GM21737 (cell line): ENCODE measurements around the gene LIPG.
"Not testable (repeated sequence)": the region's sequence is repeated elsewhere in the genome, so short reads cannot be mapped to it uniquely, and the experiment has no call there.

Experiments used
- ATAC-seq: cut with Tn5 transposase; IDR thresholded peaks from one replicate; pipeline ENCODE4 v1.9.1; 2021; ENCODE audit warnings: mild to moderate bottlenecking, moderate library complexity; ENCODE audit not compliant: unreplicated experiment

Gene LIPG

GRCh38 chr18:49561289-49562193 lies at the start of gene LIPG:
TSS of gene LIPG (plus strand) at chr18:49562057. CDS start at chr18:49562309, 252 bp downstream.
- peak; percentile 66 for ATAC-seq

GRCh38 chr18:49512876-49513275 lies 49.0 kb upstream of the LIPG start:
- not testable (repeated sequence) for ATAC-seq

GRCh38 chr18:49514577-49514976 lies 47.3 kb upstream of the LIPG start:
- ATAC-seq = no peak

- ATAC-seq = not testable (repeated sequence)
These were observed 46.9 kb upstream of the LIPG start for GRCh38 chr18:49515003-49515402.

DNA sequence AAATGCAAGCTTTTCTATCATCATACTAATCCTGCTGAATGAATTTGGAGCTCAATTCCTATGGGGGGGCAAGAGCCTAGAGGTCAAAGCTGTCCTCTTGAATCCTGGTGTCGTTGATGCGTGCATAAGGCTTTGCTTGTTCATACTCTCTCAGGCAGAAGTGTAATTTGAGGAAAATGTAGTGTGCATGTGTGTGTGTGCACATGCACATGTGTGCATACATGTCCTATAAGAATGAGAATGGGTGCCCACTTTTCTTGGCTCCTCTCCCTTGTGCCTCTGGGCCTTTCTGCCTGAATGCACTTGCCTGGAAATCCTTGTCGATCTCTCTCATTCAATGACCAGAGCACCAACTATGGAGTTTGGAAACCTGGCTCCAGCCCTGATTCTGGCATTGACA lies 46.3 kb upstream of the LIPG start:
- ATAC-seq = no peak

- ATAC-seq = no peak
These were observed 44.4 kb upstream of the LIPG start for GRCh38 chr18:49517483-49517882.

DNA sequence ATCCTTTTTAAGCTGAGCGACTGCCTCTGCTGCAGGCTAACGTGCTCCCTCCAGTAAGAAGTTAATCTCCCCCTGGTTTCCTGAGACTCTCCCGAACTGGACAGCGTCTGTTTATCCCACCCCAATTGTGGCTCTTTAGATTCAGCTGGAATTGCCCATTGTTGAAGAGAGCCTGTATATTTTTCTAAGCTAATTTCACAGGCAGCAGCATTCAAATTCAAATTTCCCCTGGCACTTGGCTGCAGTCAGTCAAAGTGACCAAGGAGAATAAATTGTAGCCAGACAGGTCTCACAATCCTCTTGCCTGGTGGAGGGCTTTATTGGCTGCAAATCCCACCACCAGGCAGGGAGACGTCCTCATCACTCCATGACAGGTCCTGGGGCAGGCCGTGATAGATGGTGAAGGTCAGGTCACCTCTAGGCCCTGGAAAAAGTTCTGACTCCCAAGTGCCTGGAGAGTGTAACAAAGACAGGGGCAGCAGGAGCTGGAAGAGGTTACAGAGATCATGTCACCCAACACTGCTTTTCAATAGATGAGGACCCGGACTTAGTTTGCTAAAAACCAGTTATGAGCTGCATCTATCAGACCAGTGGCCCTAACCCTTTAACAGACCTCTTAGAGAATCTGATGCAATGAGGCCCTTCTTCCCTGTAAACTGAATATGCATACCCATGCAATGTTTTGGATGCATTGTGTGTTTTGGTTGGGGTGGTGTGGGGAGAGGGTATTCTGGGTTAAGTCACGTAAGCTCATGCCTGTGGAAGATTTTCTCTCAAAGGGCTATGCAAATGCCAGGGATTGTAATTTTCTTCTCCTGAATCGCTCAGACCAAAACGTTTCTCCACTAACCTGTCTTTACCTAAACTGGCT lies 42.5 kb upstream of the LIPG start:
- ATAC-seq = no peak

DNA sequence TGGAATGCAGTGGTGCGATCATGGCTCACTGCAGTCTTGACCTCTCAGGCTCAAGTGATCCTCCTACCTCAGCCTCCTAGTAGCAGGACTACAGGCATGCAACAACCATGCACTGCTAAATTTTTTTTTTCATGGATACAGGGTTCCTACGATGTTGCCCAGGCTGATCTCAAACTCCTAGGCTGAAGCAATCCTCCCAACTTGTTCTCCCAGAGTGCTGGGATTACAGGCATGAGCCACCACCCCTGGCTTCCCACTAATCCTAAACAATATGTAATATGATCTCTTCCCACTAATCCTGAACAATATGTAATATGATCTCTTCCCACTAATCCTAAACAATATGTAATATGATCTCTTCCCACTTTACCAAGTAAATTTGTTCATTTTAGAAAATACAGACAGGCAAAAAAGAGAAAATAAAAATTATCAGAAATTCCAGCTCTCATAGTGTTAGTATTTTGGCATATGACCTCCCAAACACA lies 41.2 kb upstream of the LIPG start:
- no peak for ATAC-seq

DNA sequence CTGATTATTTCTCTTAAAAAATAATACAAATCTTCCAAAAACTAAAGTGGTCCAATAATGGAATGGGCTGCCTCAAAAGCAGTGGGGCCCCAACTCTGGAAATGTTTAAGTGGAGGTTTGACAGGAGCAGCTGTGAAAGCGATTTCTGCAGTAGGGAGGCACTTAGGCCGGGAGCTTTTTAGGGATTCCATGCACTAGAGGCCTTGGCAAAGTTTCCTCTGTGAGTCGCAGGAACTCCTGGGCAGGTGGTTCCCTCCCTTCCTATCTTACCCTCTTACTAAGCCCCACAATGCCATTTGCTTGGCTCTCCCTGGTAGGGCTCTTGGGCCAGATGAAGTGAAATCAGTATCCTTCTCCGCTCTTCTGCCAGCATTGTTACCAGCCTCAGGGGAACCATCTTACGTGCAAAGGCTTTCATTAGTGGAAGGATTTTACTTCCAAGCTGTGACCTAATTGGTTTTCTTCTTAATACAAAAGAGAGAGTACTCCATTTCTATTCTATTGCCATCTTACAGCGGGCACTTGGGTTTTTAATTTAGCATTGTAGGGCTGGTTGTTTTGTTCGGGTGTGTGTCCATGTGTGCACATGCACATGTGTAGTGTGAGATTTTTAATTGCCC lies 40.5 kb upstream of the LIPG start:
- ATAC-seq = no peak

DNA sequence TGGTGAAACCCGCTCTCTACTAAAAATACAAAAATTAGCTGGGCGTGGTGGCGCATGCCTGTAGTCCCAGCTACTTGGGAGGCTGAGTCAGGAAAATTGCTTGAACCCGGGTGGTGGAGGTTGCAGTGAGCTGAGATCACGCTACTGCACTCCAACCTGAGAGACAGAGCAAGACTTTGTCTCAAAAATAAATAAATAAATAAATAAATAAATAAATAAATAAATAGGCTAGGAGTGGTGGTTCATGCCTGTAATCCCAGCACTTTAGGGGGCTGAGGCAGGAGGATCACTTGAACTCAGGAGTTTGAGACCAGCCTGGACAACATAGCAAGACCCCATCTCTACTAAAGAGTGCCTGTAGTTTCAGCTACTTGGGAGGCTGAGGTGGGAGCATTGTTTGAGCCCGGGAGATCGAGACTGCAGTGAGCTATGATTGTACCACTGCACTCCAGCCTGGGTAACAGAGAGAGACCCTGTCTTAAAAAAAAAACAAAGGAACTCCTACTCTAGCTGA lies 38.2 kb upstream of the LIPG start:
- not testable (repeated sequence) for ATAC-seq

DNA sequence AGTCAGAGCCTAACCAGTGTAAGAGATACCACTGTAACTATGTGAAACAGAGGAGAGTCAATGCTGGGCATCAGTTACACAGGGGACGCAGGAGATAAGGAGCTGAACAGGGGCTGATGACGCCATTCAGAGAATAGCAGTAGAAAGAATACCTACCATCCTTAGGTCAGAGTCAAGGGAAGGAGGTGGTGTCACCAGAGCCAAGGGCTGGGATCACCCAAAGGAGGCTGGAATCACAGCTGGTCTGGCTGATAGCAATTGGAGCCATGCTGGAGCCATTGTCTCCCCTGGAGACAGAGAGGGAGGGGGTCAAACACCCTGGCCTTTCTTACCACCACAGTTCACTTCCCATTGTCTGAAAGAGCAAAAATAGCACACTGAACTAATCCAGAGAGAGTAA lies 37.5 kb upstream of the LIPG start:
- no peak for ATAC-seq

DNA sequence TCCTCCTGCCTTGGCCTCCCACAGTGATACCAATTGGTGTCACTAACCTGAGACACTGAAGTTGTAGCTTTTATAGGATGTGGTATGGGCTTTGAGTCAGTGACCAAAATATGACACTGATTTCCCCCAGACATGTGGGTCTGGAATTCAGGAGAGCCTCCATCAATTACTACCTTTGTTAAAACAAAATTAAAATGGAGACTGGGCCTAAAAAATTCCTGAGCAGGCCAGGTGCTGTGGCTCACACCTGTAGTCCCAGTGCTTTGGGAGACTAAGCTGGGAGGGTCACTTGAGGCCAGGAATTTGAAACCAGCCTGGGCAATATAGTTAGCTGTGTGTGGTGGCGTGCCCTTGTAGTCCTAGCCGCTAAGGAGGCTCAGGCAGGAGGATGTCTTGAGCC lies 36.9 kb upstream of the LIPG start:
- no peak for ATAC-seq

GRCh38 chr18:49525981-49526380 lies 35.9 kb upstream of the LIPG start:
- ATAC-seq = no peak

GRCh38 chr18:49527631-49528327 lies 34.1 kb upstream of the LIPG start:
- ATAC-seq = no peak

GRCh38 chr18:49529596-49529995 lies 32.3 kb upstream of the LIPG start:
- ATAC-seq = no peak

- ATAC-seq = no peak
These were observed 30.1 kb upstream of the LIPG start for GRCh38 chr18:49531678-49532153.

DNA sequence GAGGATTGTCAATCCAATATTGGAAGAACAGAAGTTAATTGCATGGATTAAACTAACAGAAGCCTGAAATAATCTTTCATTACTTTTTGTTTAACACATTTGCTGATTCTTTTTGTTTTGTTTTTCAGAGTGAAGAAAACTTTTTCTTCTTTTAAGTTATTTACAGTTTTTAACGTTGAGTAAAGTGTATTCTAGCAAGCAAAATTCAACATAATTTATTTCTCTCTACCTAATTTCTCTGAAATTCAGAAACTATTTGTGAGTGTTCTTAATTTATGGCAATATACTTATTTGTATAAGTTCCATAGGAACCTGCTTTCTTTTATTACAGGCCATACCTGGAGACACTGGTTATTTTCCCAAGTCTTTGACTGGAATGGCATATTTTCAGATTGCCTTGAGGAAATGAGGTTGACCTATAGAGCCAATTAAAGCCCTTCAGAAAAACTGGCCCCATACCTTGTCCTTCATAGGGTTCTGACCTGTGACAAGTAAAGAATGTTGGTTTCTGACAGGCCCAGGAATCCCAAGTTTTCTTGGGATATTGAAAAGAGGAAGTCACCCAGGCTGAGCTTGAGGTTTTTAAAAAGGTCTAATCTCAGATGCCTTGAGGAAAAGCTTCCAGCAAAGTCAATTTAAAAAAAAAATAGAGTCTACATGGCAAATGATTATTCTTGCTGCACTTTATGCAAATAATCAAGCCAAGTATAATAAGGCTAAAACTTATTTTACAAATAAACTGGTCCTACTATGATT lies 26.8 kb upstream of the LIPG start:
- no peak for ATAC-seq

DNA sequence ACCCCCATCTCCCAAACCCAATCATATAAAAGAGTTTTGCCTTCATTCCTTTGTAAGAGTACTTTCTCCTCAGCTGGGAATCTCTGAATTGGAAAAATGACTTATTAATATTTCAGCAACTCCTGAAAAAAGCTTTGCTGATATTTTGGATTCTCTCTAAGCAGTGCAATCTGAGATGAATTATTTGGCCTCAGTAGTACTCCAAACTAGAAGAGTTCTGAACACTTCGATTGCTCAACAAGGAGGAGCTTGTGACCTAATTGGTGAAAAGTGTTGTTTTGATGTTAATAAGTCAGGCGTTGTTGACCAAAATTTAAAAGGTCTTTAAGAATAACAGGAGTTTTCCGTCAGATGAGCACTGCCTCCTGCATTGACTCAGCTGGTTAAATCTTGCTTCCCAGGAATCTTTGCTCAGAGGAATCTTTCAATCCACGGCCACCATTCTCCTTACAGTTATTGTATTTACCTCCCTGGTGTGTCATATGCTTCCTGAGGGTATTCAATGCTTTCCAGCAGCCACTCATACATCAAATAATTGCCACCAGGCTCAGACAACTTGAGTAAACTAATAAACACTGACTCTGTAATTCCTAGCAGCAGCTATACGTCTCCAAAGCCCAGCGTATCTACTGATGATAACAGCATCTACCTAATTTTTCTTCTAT lies 24.5 kb upstream of the LIPG start:
- no peak for ATAC-seq

GRCh38 chr18:49544362-49544761 lies 17.5 kb upstream of the LIPG start:
- no peak for ATAC-seq
